HCT116 (cell line): ENCODE data around the gene VEGFA. TPM values are rescaled to one million over a fixed set of nuclear protein-coding genes. Genes with fewer than 3 reads are reported as not detected.

ENCODE experiments used
- total RNA-seq: library from RNA; stranded (reverse); gene quantifications from one replicate; pipeline ENCODE4 v1.2.1, GENCODE V29; 2021; ENCODE audit not compliant: unreplicated experiment

VEGFA gene
- total RNA-seq, 1 experiment from 2014 or later: 112 TPM

Other genes with a start within 250 kb of the VEGFA start
- 77.4 TPM for gene XPO5, start 194.2 kb upstream of the VEGFA start, total RNA-seq
- 20.6 TPM for gene POLH, start 194.0 kb upstream of the VEGFA start, total RNA-seq
- gene GTPBP2, start 140.9 kb upstream of the VEGFA start, total RNA-seq: 98.0 TPM
- 36.6 TPM for gene MAD2L1BP, start 134.4 kb upstream of the VEGFA start, total RNA-seq
- not detected for gene RSPH9, start 125.2 kb upstream of the VEGFA start, total RNA-seq
- gene MRPS18A, start 82.4 kb upstream of the VEGFA start, total RNA-seq: 63.0 TPM